ENCODE results near the gene ADGRE1.

DNA sequence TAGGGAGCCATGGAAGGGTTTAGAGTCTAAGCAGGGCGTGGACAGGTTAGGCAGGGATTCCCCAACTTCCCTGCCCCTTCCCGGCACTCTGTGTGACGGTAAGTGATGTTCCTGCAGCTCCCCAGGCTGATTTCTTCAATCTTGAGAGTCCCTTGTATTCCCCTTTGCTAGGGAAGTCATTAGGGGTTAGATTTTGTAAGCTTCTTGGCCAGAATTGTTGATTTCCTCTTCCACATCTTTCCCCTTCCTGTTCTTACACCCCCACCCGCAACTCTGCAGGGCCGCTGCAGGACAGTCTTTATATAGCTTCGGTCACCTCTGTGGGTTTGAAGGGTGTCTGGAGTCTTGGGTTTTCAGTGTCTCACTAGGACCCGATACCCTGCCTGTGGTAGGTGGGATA lies 10.6 kb upstream of the ADGRE1 start:
- TF ChIP-seq EZH2 (IDR thresholded peaks at IDR 0.05; ENCODE audit: insufficient read depth, poor library complexity, severe bottlenecking) (no peak), EZH2phosphoT487 (IDR thresholded peaks at IDR 0.05; ENCODE audit: insufficient read depth, low read depth) (no peak)

Measured in GM23248 (cell line).